HUES64 (cell line): Measurements from ENCODE around the gene TTC8.
A peak's percentile ranks its signal among the peaks of the same experiment; 100 is the strongest.
"Not testable (repeated sequence)": the region's sequence is repeated elsewhere in the genome, so short reads cannot be mapped to it uniquely, and the experiment has no call there.

Experiments
- H3K27ac ChIP-seq: 2 replicates; pipeline ENCODE4 v1.7.0; 2013; ENCODE audit warnings: low read depth, low read length, inconsistent platforms
- H3K27me3 ChIP-seq: 2 replicates; pipeline ENCODE4 v1.6.1; 2013; ENCODE audit warnings: mild to moderate bottlenecking, low read length; ENCODE audit not compliant: insufficient read depth
- H3K36me3 ChIP-seq: 2 replicates; pipeline ENCODE4 v1.6.1; 2013; ENCODE audit warnings: mild to moderate bottlenecking, low read length; ENCODE audit not compliant: insufficient read depth
- H3K4me1 ChIP-seq: 2 replicates; pipeline ENCODE4 v1.6.1; 2013; ENCODE audit warnings: mild to moderate bottlenecking, low read length, moderate library complexity; ENCODE audit not compliant: insufficient read depth
- H3K4me3 ChIP-seq: 2 replicates; pipeline ENCODE4 v1.5.1; 2013; ENCODE audit warnings: mild to moderate bottlenecking, low read length, moderate library complexity
- H3K9ac ChIP-seq: 2 replicates; pipeline ENCODE4 v1.6.1; 2013; ENCODE audit warnings: mild to moderate bottlenecking, low read depth, low read length
- H3K9me3 ChIP-seq: 2 replicates; pipeline ENCODE4 v1.6.1; 2013; ENCODE audit warnings: low read depth, low read length; ENCODE audit not compliant: insufficient read depth
- WGBS: fragments of 150-250, 120-280 bp; methylation state at CpG from one replicate; pipeline ENCODE4 v1.1.7; 2013; ENCODE audit warnings: missing lambda C conversion rate; 5-methylcytosine and 5-hydroxymethylcytosine counted together

The TTC8 gene

DNA sequence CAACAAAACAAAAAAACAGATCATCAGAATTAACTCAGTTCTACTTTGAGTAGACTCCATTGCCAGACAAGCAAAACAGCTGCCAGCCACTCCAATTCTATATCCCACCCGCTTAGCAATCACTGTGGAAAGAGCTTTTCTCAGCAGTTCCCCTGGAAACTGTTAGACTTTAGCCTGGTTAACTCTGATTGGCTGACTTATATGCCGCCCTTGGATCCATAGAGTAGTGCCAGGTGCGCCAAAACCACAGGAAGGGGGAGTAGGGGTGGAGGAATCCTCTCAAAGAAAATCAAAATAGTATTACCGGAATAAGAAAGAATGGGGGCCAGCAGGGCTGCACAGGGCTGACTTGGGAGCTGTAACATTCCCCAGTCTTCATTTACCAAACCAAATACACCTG is 26.3 kb upstream of the TTC8 start:
- Histone ChIP-seq H3K9ac (no peak overlapping the region), H3K27ac (no peak overlapping the region), H3K4me1 (no peaks in the 10 kb centered on the region), H3K9me3 (no peaks in the 10 kb centered on the region), H3K27me3 (peaks cover 18% of the 10 kb centered on the region), H3K4me3 (no peak overlapping the region), H3K36me3 (no peaks in the 10 kb centered on the region)
- 81% methylated on average over 4 of the region's 4 CpGs for WGBS

DNA sequence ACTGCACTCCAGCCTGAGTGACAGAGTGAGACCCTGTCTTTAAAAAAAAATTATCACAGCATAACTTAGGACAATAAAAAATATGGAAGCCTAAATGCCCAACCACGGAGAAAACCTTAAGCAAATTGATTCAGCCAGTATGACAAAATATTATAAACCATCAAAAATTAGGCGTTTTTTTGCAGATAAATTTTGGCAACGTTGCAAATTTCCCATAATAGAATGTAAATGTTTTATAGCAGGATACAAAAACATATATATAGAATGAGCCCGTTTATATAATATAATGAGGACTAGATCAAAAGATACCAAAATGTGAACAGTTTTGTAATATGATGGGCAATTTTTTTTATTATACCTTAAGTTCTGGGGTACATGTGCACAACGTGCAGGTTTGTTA is 24.9 kb upstream of the TTC8 start:
- no peaks in the 10 kb centered on the region for H3K9me3 ChIP-seq
- H3K27me3 ChIP-seq = 0 out of 2 replicates have a peak, but pooled peaks cover 5% of the 10 kb centered on the region
- 76% methylated on average over 3 of the region's 5 CpGs for WGBS
- H3K9ac ChIP-seq = no peak overlapping the region
- no peak overlapping the region for H3K27ac ChIP-seq
- H3K36me3 ChIP-seq = no peaks in the 10 kb centered on the region
- H3K4me1 ChIP-seq = no peaks in the 10 kb centered on the region
- H3K4me3 ChIP-seq = no peak overlapping the region

DNA sequence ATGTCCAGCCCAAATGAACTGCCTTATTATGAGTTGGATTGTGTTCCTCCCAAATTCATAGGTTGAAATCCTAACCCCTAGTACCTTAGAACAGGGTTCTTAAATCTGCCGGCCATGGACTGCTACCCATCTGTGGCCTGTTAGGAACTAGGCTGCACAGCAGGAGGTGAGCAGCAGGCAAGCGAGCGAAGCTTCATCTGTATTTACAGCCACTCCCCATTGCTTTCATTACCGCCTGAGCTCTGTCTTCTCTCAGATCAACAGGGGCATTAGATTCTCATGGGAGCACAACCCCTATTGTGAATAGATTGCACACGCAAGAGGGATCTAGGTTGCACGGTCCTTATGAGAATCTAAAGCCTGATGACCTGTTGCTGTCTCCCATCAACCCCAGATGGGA is 21.9 kb upstream of the TTC8 start:
- no peaks in the 10 kb centered on the region for H3K36me3 ChIP-seq
- WGBS = 39% methylated on average over 6 of the region's 6 CpGs
- H3K4me3 ChIP-seq = no peak overlapping the region

DNA sequence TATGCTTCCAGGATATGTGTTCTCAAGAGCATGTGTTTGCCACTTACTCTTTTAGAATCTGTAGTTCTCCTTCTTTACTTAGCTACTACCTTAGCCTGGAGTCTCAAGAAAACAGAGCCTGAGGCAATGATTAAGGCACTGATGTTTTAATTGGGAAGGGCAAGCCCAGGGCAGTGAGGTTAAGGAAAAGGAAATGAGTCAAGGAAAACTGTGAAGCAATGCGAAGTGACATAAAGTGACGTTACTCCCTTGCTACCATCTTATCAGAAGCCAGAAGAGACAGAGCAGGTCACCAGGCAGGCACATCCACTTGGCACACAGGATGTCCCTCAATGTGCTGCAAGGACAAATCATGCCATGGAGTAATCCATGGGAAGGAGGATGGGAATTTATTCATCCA is 20.4 kb upstream of the TTC8 start:
- Histone ChIP-seq H3K9ac (no peak overlapping the region), H3K9me3 (no peaks in the 10 kb centered on the region), H3K27me3 (no peaks in the 10 kb centered on the region), H3K4me1 (no peaks in the 10 kb centered on the region), H3K36me3 (no peaks in the 10 kb centered on the region), H3K27ac (no peak overlapping the region), H3K4me3 (no peak overlapping the region)
- 97% methylated on average over 2 of the region's 2 CpGs for WGBS

More for the DNA sequence above, 21.9 kb upstream of the TTC8 start:
- Histone ChIP-seq H3K27ac (no peak overlapping the region), H3K27me3 (no peaks in the 10 kb centered on the region), H3K4me1 (no peaks in the 10 kb centered on the region), H3K9me3 (no peaks in the 10 kb centered on the region), H3K9ac (no peak overlapping the region)

DNA sequence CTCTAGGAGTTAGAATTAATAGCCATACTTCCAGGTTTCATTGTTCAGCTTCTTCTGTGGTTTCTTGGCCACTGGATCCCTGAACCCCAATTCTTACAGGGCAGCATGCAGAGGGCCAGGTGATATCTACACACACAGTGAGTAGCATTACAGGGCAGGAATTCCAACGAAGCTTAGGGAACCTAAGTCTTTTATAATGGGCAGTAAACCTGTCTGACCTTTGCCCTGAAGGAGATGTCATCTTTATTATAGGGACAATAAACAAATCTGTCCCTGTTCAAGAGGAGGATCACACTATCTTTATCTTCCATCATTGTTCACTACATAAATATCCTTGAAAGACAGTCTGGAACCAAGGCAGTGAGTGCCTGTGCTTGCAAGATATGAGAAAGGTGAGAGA is 20.0 kb upstream of the TTC8 start:
- Histone ChIP-seq H3K36me3 (no peaks in the 10 kb centered on the region), H3K4me3 (no peak overlapping the region), H3K9ac (no peak overlapping the region), H3K4me1 (no peaks in the 10 kb centered on the region), H3K9me3 (no peaks in the 10 kb centered on the region), H3K27ac (no peak overlapping the region), H3K27me3 (no peaks in the 10 kb centered on the region)
- WGBS = 85% methylated on average over 1 of the region's 1 CpG

DNA sequence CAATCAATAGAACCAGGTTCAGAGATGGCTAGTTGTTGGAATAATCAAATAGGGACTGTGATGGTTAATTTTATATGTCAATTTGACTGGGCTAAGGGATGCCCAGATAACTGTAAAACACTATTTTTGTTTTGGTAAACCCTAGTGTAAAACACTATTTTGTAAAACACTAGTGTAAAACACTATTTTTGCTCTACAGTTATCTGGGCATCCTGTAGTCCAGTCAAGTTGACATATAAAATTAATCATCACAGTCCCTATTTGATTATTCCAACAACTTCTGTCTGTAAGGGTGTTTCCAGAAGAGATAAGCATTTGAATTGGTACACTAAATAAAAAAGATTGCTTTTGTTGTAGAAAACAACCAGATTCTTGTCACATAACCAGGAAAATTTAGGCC is 16.1 kb upstream of the TTC8 start:
- H3K4me3 ChIP-seq = no peak overlapping the region
- H3K36me3 ChIP-seq = no peaks in the 10 kb centered on the region
- H3K27ac ChIP-seq = no peak overlapping the region
- no peaks in the 10 kb centered on the region for H3K27me3 ChIP-seq
- H3K9me3 ChIP-seq = no peaks in the 10 kb centered on the region
- no peaks in the 10 kb centered on the region for H3K4me1 ChIP-seq
- H3K9ac ChIP-seq = no peak overlapping the region

DNA sequence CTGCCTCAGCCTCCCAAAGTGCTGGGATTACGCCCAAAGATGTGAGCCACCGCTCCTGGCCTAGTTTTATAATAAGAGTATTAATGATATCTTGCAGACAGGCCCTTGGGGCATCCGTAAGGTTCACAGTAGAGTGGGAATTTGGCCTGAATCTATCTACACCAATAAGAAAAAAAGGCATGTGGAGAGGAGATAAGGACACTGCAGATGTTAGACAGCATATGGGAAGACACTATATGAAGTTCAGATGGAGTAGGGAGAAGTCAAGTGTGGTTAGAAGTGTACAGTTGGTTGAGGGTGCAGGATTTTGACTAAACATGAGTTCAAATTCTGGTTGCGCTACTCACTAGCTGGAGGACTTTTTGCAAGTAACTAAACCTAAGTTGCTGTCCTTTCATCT is 8.5 kb upstream of the TTC8 start:
- H3K36me3 ChIP-seq = no peaks in the 10 kb centered on the region
- no peaks in the 10 kb centered on the region for H3K4me1 ChIP-seq
- 93% methylated on average over 4 of the region's 4 CpGs for WGBS
- H3K27me3 ChIP-seq = no peaks in the 10 kb centered on the region
- H3K4me3 ChIP-seq = no peak overlapping the region
- H3K9ac ChIP-seq = no peak overlapping the region
- no peaks in the 10 kb centered on the region for H3K9me3 ChIP-seq
- no peak overlapping the region for H3K27ac ChIP-seq

DNA sequence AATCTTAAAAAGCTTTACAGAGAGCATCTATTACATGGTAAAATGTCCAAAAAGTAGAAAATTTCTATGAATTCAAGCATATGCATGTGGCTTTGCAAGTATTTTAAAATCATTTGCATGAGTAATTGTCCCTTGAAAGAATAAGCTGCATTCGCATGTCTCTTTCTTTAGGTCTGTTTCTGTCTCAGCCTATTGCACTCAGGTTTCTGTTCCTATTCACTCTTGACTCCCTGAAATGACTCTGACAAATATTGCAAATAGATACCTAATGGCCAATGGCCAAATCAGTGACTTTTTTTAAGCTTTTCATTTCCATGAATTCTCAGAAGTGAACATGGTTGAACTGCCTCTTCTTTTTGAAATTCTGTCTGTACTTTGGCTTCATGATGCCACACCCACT is 6.4 kb upstream of the TTC8 start:
- H3K27me3 ChIP-seq = no peaks in the 10 kb centered on the region

DNA sequence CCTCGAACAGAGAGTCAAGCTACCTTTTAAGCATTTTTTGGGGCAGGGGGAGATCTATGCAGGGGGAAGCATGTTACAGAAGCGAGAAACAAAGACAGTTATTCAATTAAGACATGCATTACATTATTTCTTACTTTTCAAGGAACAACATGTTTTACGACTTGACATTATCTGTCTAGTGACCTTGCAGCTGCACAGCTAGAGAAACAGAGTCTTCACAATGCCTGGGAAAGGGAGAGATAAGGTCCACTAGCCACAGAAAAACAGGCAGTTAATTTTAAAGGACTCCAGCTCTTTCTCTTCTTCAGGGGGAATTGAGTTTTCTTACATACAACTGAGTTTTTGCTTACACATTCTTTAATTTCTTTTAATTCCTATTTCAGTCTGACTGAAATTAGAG is 4.8 kb upstream of the TTC8 start:
- WGBS = 84% methylated on average over 3 of the region's 3 CpGs
- H3K27me3 ChIP-seq, H3K4me3 ChIP-seq, H3K27ac ChIP-seq, H3K9ac ChIP-seq, H3K9me3 ChIP-seq, H3K36me3 ChIP-seq, H3K4me1 ChIP-seq: not testable (repeated sequence)

More for the DNA sequence above, 6.4 kb upstream of the TTC8 start:
- H3K36me3 ChIP-seq = no peaks in the 10 kb centered on the region
- 96% methylated on average over 1 of the region's 1 CpG for WGBS
- H3K9me3 ChIP-seq = no peaks in the 10 kb centered on the region
- no peak overlapping the region for H3K27ac ChIP-seq
- no peak overlapping the region for H3K4me3 ChIP-seq
- no peaks in the 10 kb centered on the region for H3K4me1 ChIP-seq
- H3K9ac ChIP-seq = no peak overlapping the region

DNA sequence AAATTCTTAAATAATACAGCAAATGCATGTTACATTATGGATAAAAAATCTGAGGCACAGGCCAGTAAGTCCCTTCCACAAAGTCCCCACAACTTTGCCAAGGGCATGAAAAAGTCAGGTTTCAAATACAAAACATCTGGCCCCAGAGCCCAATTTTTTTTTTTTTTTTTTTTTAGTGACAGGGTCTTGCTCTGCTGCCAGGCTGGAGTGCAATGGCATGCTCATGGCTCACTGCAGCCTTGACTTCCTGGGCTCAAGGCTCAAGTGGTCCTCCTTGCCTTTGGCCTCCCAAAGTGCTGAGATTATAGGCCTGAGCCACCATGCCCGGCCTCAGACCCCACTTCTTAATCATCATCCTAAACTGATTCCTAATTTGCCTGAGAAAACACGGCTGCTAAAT is 3.1 kb upstream of the TTC8 start:
- H3K9me3 ChIP-seq = no peaks in the 10 kb centered on the region
- H3K36me3 ChIP-seq = no peaks in the 10 kb centered on the region
- no peak overlapping the region for H3K27ac ChIP-seq
- H3K4me1 ChIP-seq = peaks cover 5% of the 10 kb centered on the region; the same call in 1 of the 2 replicates
- WGBS = 90% methylated on average over 2 of the region's 2 CpGs
- H3K27me3 ChIP-seq = no peaks in the 10 kb centered on the region
- H3K4me3 ChIP-seq = no peak overlapping the region
- H3K9ac ChIP-seq = no peak overlapping the region

DNA sequence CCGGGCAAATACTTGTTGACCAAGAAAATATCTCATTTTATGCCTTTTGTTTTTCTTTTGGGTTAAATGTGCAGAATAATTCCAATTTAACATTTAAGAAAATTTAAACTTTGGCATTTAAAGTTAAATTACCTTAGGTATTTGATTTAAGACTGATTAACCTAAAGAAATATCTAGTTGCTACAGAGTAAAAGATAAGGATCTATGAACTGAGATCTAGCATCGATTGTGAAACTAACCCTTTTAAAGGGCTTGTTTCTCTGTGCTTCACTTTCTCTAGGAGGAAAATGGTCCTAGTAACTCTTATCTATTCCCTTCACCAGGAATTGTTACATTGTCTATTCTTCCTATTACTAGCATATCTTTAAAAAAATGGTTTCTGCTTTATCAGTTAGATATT is 2.6 kb upstream of the TTC8 start:
- H3K4me3 ChIP-seq = no peak overlapping the region
- 84% methylated on average over 2 of the region's 2 CpGs for WGBS

DNA sequence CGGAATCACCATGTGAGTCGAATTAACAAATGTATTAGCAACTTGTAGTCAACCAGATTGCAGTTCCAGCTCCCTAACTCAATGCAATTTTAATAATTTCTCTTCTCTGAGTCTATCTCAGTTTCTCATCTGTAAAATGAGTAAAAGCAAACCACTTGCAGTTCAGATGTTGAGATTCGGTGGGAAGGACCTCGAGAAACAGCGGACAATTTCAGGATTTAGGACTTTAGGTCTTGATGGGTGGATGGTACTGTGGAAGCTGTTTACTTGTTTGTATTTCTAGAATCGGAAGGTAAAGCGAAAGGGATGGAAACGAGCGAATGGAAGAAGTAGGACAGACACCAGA is 510 bp upstream of the TTC8 start:
- H3K4me3 ChIP-seq = peak overlapping the region; percentile 92
- H3K27me3 ChIP-seq = no peaks in the 10 kb centered on the region
- H3K9me3 ChIP-seq = no peaks in the 10 kb centered on the region
- H3K27ac ChIP-seq = no peak overlapping the region
- 23% methylated on average over 9 of the region's 9 CpGs for WGBS
- peak overlapping the region; percentile 92 for H3K9ac ChIP-seq
- H3K36me3 ChIP-seq = no peaks in the 10 kb centered on the region
- H3K4me1 ChIP-seq = peaks cover 5% of the 10 kb centered on the region; the same call in 1 of the 2 replicates

More for the DNA sequence above, 2.6 kb upstream of the TTC8 start:
- Histone ChIP-seq H3K9me3 (no peaks in the 10 kb centered on the region), H3K36me3 (no peaks in the 10 kb centered on the region), H3K27ac (no peak overlapping the region), H3K9ac (no peak overlapping the region), H3K4me1 (peaks cover 5% of the 10 kb centered on the region; the same call in 1 of the 2 replicates), H3K27me3 (no peaks in the 10 kb centered on the region)
